Spleen (tissue), 11 donors: ENCODE results near the gene INTS4. TPM values are rescaled to one million over a fixed set of nuclear protein-coding genes. Genes with fewer than 3 reads are reported as not detected.
"Not testable (repeated sequence)": the region's sequence is repeated elsewhere in the genome, so short reads cannot be mapped to it uniquely, and the experiment has no call there.

Experiments
- DNase-seq: peaks from one replicate; pipeline ENCODE4 v3.0.0-alpha.2; 2020
- H3K27ac ChIP-seq, 8 donors: fragments of 200-600 bp; sonication (generic) in 7 of 8; 1 replicate in 4 of 8; 2 replicates in 4 of 8; pipeline versions ENCODE4 v1.5.0 to v1.8.0; 2016 to 2021; ENCODE audit warnings: inconsistent platforms in 4 of 8, mild to moderate bottlenecking in 4 of 8, moderate library complexity in 1 of 8
- H3K27me3 ChIP-seq, 7 donors: fragments of 200-600 bp; sonication (generic) in 6 of 7; replicated peaks in 1 of 7; 1 replicate in 4 of 7; 2 replicates in 3 of 7; pipeline versions ENCODE4 v1.5.0 to v1.8.0; 2016 to 2021; ENCODE audit warnings: inconsistent platforms in 3 of 7, mild to moderate bottlenecking in 1 of 7
- H3K36me3 ChIP-seq, 6 donors: fragments of 200-600 bp; sonication (generic) in 5 of 6; 1 replicate in 4 of 6; 2 replicates in 2 of 6; pipeline versions ENCODE4 v1.5.0 to v1.8.0; 2016 to 2021; ENCODE audit warnings: inconsistent platforms in 2 of 6
- H3K4me1 ChIP-seq, 6 donors: fragments of 200-600 bp; sonication (generic) in 5 of 6; 1 replicate in 3 of 6; 2 replicates in 3 of 6; pipeline versions ENCODE4 v1.5.0 to v1.8.0; 2016 to 2021; ENCODE audit warnings: inconsistent platforms in 3 of 6
- H3K4me3 ChIP-seq, 8 donors: fragments of 200-600 bp; sonication (generic) in 7 of 8; 1 replicate in 4 of 8; 2 replicates in 4 of 8; pipeline versions ENCODE4 v1.5.0 to v1.8.0; 2016 to 2021; ENCODE audit warnings: inconsistent platforms in 4 of 8, mild to moderate bottlenecking in 4 of 8, moderate library complexity in 2 of 8
- H3K9me3 ChIP-seq, 8 donors: fragments of 200-600 bp; sonication (generic) in 7 of 8; 1 replicate in 4 of 8; 2 replicates in 4 of 8; pipeline versions ENCODE4 v1.5.0 to v1.8.0; 2016 to 2021; ENCODE audit warnings: inconsistent platforms in 4 of 8
- POLR2A ChIP-seq, 3 donors: fragments of 450-650 bp; IDR thresholded peaks; one replicate each; pipeline ENCODE4 v1.5.1; 2017; ENCODE audit warnings: antibody characterized with exemption in 3 of 3, mild to moderate bottlenecking in 1 of 3
- POLR2AphosphoS5 ChIP-seq, 3 donors: sonication (generic); formaldehyde crosslinking; IDR thresholded peaks; one replicate each; pipeline ENCODE4 v1.5.1; 2017; ENCODE audit warnings: antibody characterized with exemption in 3 of 3
- WGBS, 5 donors: extraction: QIAGEN DNeasy Blood & Tissue Kit in 3 of 5; methylation state at CpG; one replicate each; pipeline versions ENCODE4 v1.1.5 to v1.1.7; 2013 to 2018; 5-methylcytosine and 5-hydroxymethylcytosine counted together
- intact Hi-C: fragments of 100-400 bp; cut with DNase I; formaldehyde crosslinking; loops from one replicate; pipeline ENCODE4 v1.15.0; 2023; ENCODE audit warnings: low total_unique reads
- polyA plus RNA-seq, 3 donors: library from polyadenylated mRNA; stranded (reverse); fragments of 200-250 nt; gene quantifications; one replicate each; pipeline ENCODE4 v1.2.1, GENCODE V29; 2013
- total RNA-seq, 7 donors: library from RNA; depleted of rRNA in 3 of 7; stranded (reverse); fragments of >200 nt in 3 of 7; fragmentation: NEBNext Ultra II Directional in 4 of 7; extraction: Animal tissue kit (Norgen Biotek cat#: 25700) in 4 of 7; gene quantifications; one replicate each; pipeline versions ENCODE4 v1.1.0 to v1.2.1, GENCODE V29; 2016 to 2021
- TF ChIP-seq, protein P1 (sequence below), 11 experiments: fragments of 200-600 bp in 7 of 11; fragments of 450-650 bp in 4 of 11; sonication (generic) in 4 of 11; IDR thresholded peaks in 8 of 11; conservative IDR thresholded peaks in 3 of 11; 1 replicate in 7 of 11; 2 replicates in 4 of 11; pipeline versions ENCODE4 v1.4.0 to v1.8.0; 2016 to 2021; ENCODE audit warnings: antibody characterized with exemption in 11 of 11, inconsistent platforms in 4 of 11, mild to moderate bottlenecking in 1 of 11
- donor health status: healthy with polysubstance abuse.
- donor health status: DM: no; HTN: no; CAD: no; lungs with moderate emphysema.
- donor health status: DM: no; HTN: no; CAD: no.
- donor health status: Bipolar disorder and iron deficiency.
- donor health status: healthy.
- donor health status: DM: no; HTN: no; CAD: no.
- donor health status: DM: yes; HTN: yes; CAD: no.

INTS4 gene
- total and polyA plus RNA-seq, 10 donors, result 17.7 to 68.5 (median 46.8) TPM

DNA sequence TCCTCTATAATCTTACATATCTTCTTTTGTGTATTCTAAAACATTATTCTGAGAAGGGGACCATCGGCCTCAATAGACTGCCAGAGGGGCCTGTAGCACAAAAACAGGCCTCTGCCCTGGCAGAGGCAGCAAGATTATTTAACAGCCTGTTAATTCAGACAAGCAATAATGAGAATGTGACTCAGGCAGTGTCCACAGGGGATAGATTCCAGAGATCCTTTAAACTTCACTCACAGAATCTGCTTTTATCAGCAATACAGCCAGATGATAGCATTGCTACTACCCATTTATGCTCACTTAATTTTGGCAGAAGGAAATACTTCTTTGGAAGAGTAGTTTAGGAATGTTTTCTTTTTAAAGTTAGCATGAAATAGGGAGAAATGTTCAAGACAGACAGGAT, 128.7 kb downstream of the INTS4 start:
- peaks cover 0 to 40% (median 5%) of the 10 kb centered on the region in 6 donors for H3K36me3 ChIP-seq
- H3K4me3 ChIP-seq, result no peak overlapping the region
- no peaks in the 10 kb centered on the region for H3K27me3 ChIP-seq
- no peak overlapping the region for H3K27ac ChIP-seq
- no peaks in the 10 kb centered on the region for H3K9me3 ChIP-seq
- H3K4me1 ChIP-seq, result no peaks in the 10 kb centered on the region
- WGBS, 5 donors, result 84 to 100% (median 97%) methylated on average over 1 of the region's 1 CpG
- intact Hi-C loops, result no loop called here
- DNase-seq, result no peak
- TF ChIP-seq, protein P1, sequence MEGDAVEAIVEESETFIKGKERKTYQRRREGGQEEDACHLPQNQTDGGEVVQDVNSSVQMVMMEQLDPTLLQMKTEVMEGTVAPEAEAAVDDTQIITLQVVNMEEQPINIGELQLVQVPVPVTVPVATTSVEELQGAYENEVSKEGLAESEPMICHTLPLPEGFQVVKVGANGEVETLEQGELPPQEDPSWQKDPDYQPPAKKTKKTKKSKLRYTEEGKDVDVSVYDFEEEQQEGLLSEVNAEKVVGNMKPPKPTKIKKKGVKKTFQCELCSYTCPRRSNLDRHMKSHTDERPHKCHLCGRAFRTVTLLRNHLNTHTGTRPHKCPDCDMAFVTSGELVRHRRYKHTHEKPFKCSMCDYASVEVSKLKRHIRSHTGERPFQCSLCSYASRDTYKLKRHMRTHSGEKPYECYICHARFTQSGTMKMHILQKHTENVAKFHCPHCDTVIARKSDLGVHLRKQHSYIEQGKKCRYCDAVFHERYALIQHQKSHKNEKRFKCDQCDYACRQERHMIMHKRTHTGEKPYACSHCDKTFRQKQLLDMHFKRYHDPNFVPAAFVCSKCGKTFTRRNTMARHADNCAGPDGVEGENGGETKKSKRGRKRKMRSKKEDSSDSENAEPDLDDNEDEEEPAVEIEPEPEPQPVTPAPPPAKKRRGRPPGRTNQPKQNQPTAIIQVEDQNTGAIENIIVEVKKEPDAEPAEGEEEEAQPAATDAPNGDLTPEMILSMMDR (IDR thresholded peaks at IDR 0.05 in 8 of 11, conservative IDR thresholded peaks at IDR 0.05 in 3 of 11), result no peak
- TF ChIP-seq POLR2A (IDR thresholded peaks at IDR 0.05), result no peak
- no peak for TF ChIP-seq POLR2AphosphoS5 (IDR thresholded peaks at IDR 0.05)

DNA sequence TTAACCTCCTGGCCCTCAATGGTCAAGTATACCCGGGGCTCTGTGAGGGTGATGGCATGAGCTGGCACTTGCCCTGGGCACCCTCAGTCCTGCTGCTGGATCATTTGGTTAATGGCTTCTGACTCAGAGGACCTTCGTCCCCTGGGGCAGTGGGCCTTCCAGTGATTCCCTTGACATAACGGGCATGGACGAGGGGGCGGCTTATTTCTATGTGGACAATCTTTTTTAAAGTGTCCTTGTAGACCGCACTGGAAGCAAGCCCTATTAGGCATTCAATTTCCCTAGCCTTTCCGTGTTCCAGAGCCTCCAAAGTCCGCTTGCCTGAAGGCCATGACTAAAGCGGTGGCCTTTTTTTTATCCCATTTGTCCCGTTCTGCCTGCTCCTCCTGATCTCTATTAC, 133.0 kb downstream of the INTS4 start:
- H3K4me1 ChIP-seq, H3K27me3 ChIP-seq, H3K27ac ChIP-seq, DNase-seq, H3K4me3 ChIP-seq, H3K9me3 ChIP-seq, intact Hi-C loops: not testable (repeated sequence)
- peaks cover 0 to 34% (median 3%) of the 10 kb centered on the region in 6 donors for H3K36me3 ChIP-seq
- WGBS, 5 donors, result 83 to 92% (median 91%) methylated on average over 10 of the region's 10 CpGs

DNA sequence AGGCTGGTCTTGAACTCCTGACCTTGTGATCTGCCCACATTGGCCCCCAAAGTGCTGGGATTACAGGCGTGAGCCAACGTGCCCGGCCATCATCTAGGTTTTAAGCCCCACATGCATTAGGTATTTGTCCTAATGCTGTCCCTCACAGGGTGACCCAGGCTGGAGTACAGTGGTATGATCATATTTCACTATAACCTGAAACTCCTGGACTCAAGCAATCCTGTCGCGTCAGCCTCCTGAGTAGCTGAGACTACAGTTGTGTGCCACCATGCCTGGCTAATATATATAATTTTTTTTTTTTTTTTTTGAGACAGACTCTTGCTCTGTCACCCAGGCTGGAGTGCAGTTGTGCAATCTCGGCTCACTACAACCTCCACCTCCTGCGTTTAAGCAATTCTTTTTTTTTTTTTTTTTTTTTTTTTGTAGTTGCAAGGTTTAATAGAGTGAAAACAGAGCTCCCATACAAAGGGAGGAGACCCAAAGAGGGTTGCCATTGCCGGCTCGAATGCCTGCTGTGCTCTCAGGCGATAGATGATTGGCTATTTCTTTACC, 136.5 kb downstream of the INTS4 start:
- intact Hi-C loops, H3K27ac ChIP-seq, H3K27me3 ChIP-seq, H3K4me1 ChIP-seq, DNase-seq, H3K4me3 ChIP-seq: not testable (repeated sequence)
- whole genome bisulfite sequencing, 5 donors, result 88 to 94% (median 93%) methylated on average over 8 to 10 of the region's 10 CpGs
- peaks cover 0 to 60% (median 18%) of the 10 kb centered on the region in 6 donors for H3K36me3 ChIP-seq
- peaks cover 0 to 35% (median 24%) of the 10 kb centered on the region in 8 donors for H3K9me3 ChIP-seq

DNA sequence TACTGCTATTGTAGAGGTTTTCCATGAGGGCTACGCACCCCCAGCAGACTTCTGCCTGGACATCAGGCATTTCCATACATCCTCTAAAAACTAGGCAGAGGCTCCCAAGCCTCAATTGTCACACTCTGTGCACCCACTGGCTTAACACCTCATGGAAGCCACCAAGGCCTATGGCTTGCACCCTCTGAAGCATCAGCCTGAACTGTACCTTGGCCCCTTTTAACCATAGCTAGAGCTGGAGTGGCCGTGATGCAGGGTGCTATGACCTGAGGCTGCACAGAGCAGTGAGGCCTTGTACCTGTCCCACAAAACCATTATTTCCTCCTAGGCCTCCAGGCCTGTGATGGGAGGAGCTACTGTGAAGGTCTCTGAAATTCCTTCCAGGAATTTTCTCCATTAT, 139.6 kb downstream of the INTS4 start:
- WGBS, 5 donors, result 97 to 100% (median 98%) methylated on average over 2 of the region's 2 CpGs; no CpG with 5 or more reads in 1 of the 5 donors
- Histone ChIP-seq H3K27ac (no peak overlapping the region), H3K9me3 (peaks cover 0 to 35% (median 24%) of the 10 kb centered on the region in 8 donors), H3K36me3 (peaks cover 0 to 63% (median 18%) of the 10 kb centered on the region in 6 donors), H3K4me3 (no peak overlapping the region), H3K4me1 (no peaks in the 10 kb centered on the region), H3K27me3 (no peaks in the 10 kb centered on the region)
- TF ChIP-seq POLR2A (IDR thresholded peaks at IDR 0.05), result no peak
- TF ChIP-seq, protein P1 (IDR thresholded peaks at IDR 0.05 in 8 of 11, conservative IDR thresholded peaks at IDR 0.05 in 3 of 11), result no peak
- TF ChIP-seq POLR2AphosphoS5 (IDR thresholded peaks at IDR 0.05), result no peak
- intact Hi-C loops, result no loop called here
- DNase-seq, result no peak

DNA sequence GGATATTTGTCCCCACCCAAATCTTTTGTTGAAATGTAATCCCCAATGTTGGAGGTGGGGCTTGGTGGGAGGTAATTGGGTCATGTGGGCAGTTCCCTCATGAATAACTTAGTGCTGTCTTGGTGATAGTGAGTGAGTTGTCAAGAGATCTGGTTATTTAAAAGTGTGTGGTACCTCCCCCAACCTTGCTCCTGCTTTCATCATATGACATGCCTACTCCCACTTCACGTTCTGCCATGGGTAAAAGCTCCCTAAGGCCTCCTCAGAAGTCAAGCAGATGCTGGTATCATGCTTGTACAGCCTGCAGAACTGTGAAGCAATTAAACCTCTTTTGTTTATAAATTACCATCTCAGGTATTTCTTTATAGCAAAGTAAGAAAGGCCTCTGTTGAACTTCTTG, 143.0 kb downstream of the INTS4 start:
- H3K36me3 ChIP-seq, result peaks cover 0 to 76% (median 15%) of the 10 kb centered on the region in 6 donors

DNA sequence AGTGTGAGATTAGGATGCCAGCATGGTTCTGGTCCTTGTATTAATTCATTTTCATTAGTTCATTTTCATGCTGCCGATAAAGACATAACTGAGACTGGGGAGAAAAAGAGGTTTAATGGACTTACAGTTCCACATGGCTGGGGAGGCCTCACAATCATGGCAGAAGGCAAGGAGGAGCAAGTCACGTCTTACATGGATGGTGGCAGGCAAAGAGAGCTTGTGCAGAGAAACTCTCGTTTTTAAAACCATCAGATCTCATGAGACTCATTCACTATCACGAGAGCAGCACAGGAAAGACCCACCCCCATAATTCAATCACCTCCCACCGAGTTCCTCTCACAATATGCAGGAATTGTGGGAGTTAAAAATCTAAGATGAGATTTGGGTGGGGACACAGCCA, 150.8 kb downstream of the INTS4 start:
- H3K27ac ChIP-seq, H3K27me3 ChIP-seq, intact Hi-C loops, H3K4me3 ChIP-seq, DNase-seq, H3K4me1 ChIP-seq: not testable (repeated sequence)
- peaks cover 4 to 71% (median 25%) of the 10 kb centered on the region in 6 donors for H3K36me3 ChIP-seq
- peaks cover 5 to 35% (median 25%) of the 10 kb centered on the region in 8 donors for H3K9me3 ChIP-seq
- 85 to 92% (median 89%) methylated on average over 5 of the region's 5 CpGs for WGBS, 5 donors

More for the DNA sequence above, 143.0 kb downstream of the INTS4 start:
- H3K27ac ChIP-seq, result no peak overlapping the region
- 72 to 100% (median 78%) methylated on average over 1 of the region's 1 CpG for WGBS, 5 donors
- peaks cover 0 to 35% (median 24%) of the 10 kb centered on the region in 8 donors for H3K9me3 ChIP-seq
- intact Hi-C loops, result no loop called here
- no peaks in the 10 kb centered on the region for H3K4me1 ChIP-seq
- H3K27me3 ChIP-seq, result no peaks in the 10 kb centered on the region
- no peak overlapping the region for H3K4me3 ChIP-seq
- no peak for DNase-seq
- no peak for TF ChIP-seq POLR2AphosphoS5 (IDR thresholded peaks at IDR 0.05)
- no peak for TF ChIP-seq POLR2A (IDR thresholded peaks at IDR 0.05)
- TF ChIP-seq, protein P1 (IDR thresholded peaks at IDR 0.05 in 8 of 11, conservative IDR thresholded peaks at IDR 0.05 in 3 of 11), result no peak
